Stimulated activated naive CD8-positive, alpha-beta T cell treated with anti-CD3 and anti-CD28 coated beads, Interleukin-15, Interleukin-2, amounts not matched to agents 100 U/mL and 50 U/mL, for 24 hours (primary cell): ENCODE measurements around the gene PARD3.
"Not testable (repeated sequence)": the region's sequence is repeated elsewhere in the genome, so short reads cannot be mapped to it uniquely, and the experiment has no call there.

Source experiments
- ATAC-seq: fragments of 150-1000 bp; cut with Tn5 transposase; one replicate; pipeline ENCODE4 v1.10.0; 2021
- DNase-seq: peaks from one replicate; pipeline ENCODE4 v3.0.0; 2021

The PARD3 gene

DNA sequence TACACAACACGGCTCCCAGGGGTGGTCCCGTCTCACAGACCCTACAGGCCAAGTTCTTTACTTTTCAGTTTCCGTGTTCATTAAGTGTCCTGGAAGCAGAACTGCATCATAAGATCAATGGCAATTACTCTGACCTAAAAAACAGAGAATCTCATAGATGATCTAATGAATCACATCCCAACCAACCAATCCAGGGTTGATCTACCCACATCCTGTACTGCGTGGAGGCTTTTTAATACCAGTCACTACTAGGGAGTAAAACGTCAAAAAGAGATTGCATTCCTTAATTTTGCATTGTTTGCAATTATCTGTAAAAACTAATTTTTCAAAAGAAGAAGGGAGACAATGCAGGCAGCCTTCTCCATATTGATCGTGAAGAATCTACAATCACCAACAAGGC is 72.6 kb downstream of the PARD3 start:
- ATAC-seq: no peak

GRCh38 chr10:34741087-34741486 is 74.0 kb downstream of the PARD3 start:
- not testable (repeated sequence) for ATAC-seq, DNase-seq

More for the DNA sequence above, 72.6 kb downstream of the PARD3 start:
- no peak for DNase-seq

- DNase-seq: no peak
- ATAC-seq: no peak
These were observed 74.8 kb downstream of the PARD3 start for GRCh38 chr10:34740321-34740720.

DNA sequence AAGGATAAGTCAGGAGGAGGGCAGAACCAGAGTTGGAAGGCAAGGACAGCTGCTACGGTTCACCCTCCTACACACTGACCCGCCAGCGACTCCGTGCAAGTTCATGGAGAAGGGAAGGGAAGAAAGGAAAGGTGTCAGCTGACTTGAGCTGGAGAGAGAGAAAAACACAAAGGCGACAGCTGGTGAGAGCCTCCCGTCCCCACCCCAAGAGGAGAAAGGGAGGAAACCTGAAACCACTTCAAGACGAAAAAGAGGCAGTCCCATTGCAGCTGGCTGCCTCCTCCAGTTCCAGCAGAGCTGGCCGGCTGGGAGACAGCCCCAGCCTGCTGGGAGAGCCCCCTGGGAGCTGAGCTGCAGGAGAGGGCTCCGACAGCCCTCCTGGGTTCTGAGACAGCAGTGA is 75.2 kb downstream of the PARD3 start:
- no peak for DNase-seq

DNA sequence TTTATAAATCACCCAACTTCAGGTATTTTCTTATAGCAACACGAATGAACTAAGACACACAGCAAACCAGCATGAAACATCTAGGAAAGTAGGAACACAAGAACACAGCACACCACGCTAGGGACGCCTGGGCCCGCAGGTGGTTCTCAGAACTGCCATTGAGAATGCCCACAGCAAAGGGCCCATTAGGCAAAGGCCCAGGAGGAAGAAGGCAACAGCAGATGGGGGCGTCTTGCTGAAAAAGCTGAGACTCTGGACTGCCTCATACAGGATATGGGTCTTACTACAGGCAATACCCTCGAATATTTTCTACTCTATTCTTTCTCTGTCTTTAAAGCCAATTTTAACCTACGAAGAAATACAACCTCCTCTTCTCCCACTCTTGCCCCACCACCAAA is 77.3 kb downstream of the PARD3 start:
- DNase-seq: no peak
- ATAC-seq: no peak

More for the DNA sequence above, 75.2 kb downstream of the PARD3 start:
- ATAC-seq: no peak

GRCh38 chr10:34736976-34737771 is 77.9 kb downstream of the PARD3 start:
- DNase-seq: no peak
- ATAC-seq: no peak

DNA sequence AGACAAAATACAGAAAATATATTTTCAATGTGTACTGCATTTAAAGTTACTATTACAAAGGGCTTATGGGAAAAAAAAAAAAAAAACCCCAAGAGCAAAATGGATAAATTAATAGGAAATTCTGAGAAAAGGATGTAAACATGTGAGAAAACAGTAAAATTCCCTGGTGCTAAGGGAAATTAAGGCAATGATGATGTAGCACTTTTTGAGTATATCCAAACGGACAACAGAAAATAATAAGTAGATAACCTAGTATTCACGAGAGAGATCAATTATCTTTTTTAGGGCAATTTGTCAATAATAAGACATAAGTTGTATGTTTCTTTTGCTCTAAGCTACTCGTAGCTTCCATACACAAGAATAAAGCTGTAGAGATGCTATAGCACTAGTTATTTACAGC is 80.2 kb downstream of the PARD3 start:
- no peak for ATAC-seq
- no peak for DNase-seq

GRCh38 chr10:34732926-34733325 is 82.2 kb downstream of the PARD3 start:
- no peak for ATAC-seq

DNA sequence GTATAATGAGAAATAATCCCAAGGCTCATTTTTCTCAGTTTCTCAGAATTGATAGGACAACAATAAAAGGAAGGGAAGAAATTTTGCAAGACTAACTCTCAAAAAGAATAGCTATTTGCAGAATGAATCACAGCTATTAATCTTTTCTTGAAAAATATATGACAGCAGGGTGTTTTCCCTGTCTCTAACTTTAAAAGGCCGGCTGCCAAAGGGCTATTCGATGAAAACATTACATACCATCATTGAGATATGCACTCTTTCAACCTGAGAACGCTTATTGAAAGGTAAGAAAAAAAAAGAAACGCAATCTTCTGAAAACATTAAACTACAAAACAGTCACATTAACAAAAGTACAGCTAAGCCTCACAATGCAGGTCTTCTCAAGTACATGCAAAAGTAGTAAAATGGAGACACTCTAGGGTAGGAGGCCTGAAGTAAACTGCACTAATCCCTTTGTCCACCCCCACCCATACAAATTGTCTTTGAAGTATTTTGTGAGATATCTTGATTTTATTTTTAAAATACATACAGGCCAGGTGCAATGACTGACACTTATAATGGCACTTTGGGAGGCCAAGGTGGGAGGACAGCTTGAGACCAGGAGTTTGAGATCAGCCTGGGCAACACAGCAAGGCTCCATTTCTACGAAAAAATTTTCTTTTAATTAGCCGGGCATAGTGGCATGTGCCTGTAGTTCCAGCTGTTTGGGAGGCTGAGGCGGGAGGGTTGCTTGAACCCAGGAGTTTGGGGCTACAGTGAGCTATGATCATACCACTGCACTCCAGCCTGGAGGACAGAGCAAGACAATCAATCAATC is 83.0 kb downstream of the PARD3 start:
- ATAC-seq: no peak
- DNase-seq: no peak

More at GRCh38 chr10:34732926-34733325, 82.2 kb downstream of the PARD3 start:
- no peak for DNase-seq

- no peak for DNase-seq
- ATAC-seq: no peak
These were observed 83.9 kb downstream of the PARD3 start for GRCh38 chr10:34731213-34731612.

DNA sequence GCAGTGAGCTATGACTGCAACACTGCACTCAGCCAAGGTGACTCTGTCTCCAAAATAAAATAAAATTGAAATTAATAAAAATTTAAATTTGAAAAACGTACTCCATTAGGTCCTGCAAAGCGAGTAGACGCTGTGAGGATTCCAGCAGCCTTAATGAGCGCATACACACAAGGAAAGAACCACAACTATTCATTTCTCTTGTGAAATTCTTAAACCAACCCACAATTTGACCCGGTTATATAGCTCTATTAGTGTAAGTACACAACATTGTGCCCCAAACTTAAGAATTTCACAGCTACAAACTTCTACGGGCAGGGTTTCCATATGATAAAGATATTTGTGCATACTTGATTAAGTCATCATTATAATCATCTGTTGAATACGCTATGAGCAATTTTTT is 84.4 kb downstream of the PARD3 start:
- no peak for ATAC-seq
- no peak for DNase-seq

DNA sequence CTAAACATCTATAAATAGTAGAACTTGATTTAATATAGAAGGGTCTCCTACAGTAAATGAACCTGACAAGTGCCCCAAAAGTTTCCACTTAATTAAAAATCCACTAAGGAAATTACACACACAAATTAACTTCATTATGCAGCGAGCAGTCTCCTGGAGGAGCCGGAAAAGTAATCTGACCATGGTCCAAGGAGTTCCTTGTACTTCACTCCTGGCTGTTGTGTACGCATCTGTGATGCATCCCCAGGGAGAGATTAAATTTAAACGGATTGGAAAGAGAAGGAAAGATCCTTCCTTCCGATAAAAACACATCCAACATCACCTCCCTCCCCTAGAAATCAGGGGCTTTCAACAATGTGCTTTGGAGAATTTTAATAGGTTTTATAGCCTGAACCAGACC is 85.5 kb downstream of the PARD3 start:
- no peak for DNase-seq
- no peak for ATAC-seq

GRCh38 chr10:34728361-34728760 is 86.7 kb downstream of the PARD3 start:
- DNase-seq: no peak
- no peak for ATAC-seq

DNA sequence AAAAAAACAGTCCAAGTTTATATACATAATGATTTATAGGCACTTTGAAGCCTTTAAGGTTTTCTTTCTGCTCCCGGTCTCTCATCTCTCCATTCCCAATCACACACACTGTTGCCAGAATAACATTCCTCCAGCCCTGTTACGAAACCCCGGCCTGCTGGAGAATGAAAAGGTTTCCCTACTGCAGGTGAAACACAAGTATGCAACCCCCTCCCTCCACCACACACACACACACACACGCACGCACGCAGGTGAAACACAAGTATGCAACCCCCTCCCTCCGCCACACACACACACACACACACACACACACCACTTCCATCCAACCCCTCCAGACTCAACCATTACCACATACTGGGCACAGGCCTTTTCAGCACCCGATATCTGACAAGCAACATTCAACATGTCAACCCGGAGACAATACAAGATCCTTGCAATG is 87.5 kb downstream of the PARD3 start:
- ATAC-seq: no peak
- DNase-seq: no peak

GRCh38 chr10:34726862-34727261 is 88.2 kb downstream of the PARD3 start:
- ATAC-seq (no peak), DNase-seq (no peak)

DNA sequence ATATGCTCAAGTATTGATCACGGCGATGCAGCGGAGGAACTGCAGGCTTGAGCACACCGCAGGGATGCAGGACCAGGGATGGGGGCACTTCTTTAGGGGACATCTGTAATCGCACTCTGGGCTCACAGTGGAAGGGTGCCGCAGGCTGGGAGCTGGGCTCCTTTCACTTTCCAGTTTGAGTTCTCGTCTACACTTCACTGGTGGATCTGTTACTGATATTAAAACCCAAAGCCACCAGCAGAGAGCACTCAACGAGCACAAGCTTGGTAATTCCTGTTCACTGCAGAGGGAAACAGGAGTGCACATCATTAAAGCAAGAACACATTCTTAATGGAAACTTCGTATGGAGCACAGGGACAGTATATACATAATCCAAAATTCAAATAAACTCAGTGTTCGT is 91.3 kb downstream of the PARD3 start:
- DNase-seq: no peak
- ATAC-seq: no peak

GRCh38 chr10:34722404-34722803 is 92.7 kb downstream of the PARD3 start:
- DNase-seq (no peak), ATAC-seq (no peak)

DNA sequence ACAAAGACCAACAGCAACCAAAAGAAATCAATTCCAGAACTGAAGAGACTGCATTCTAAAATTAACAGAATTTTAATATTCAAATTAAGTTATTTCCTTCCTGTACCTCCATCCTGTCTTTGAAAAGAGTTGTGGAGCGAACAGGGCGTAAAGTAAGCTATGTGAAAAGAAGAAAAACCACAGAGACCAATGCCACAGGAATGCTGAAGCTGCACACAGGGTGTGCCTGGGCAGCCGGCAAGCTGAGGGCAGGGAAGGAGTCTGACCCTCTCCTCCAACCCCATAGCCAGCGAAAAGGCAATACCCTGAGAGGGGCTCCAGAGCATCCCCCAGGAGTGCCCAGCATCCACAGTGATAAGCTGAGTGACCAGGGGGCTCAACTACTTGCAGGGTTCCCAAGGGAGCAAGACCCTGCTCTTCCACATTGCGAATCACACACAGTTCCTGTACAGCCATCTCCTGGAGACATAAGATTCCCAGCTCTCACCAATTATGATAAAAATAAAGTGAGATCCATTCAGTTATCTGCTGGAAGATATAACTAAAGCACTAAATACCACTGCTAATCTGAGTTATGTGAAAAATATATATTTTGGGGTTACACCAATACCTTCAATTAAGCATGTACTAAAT is 93.8 kb downstream of the PARD3 start:
- DNase-seq (no peak), ATAC-seq (no peak)

DNA sequence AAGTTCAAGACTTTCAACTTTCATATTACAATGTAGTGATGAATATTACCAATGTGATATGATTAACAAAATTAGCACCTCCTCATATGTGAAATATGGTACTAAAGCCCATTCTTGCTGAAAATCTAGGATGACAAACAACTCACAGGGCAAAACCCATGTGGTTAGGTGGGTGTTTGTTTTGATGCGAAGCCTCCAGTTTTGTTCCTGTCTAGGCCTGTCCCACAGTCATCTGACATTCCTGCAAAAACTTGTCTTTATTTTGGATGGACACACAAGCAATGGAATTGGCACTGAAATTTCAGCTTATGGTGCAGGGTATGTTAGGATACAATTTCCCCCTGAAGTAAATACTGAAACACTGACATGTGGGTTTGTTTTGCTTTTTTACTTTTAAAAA is 95.3 kb downstream of the PARD3 start:
- ATAC-seq (no peak), DNase-seq (no peak)

DNA sequence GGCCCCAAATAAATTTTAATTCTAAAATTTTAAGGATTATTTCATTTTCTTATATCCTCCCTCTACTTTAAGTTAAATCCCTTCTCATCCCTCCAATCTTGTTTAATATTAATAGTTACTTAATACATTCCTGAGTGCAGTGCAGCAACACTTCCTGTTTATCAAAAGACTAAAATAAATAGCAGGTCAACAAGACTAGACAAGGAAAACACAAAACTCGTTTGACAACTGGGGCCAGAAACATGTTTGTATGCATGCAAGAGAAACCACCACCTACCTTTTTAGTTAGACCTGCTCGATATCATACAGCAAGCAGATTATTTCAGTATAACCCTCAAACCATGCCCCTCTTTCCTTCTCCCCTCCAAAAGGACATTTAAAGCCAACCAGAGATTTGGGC is 95.8 kb downstream of the PARD3 start:
- DNase-seq (no peak), ATAC-seq (no peak)

DNA sequence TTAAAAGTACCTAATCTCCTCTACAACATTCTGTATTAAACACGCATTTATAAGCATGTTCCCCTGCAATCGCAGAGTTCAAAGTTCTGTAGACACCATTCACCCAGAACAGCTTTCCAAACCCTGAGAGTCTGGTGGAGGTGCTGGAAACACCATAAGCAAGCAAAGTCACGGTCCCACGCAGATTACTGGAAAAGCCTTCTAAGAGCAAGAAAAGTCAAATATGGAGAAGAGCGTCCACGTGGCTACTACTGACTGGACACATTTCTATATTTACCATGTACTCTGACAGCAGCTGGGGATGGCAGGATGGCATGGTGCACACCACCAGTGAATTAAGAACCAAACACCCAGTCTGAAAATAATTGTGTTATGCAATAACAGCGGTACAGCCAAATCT is 97.7 kb downstream of the PARD3 start:
- ATAC-seq (no peak), DNase-seq (no peak)

DNA sequence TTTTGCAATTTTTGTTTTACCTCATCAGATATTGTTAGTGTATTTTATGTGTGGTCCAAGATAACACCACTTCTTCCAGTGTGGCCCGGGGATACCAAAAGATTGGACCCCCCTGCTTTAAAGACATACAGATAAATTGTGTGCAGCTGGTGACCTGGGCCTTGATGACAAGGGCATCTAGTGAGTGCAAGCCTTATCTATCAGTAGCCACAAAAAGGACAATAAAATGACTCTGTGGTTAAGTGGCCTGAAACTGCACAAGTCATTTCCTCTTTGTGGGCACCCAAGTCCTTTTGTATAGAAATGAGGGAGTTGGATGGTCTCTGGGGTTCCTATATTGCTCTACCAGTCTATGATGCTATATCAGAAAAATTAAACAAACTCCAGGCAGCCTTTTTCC is 98.1 kb downstream of the PARD3 start:
- ATAC-seq (no peak), DNase-seq (no peak)

DNA sequence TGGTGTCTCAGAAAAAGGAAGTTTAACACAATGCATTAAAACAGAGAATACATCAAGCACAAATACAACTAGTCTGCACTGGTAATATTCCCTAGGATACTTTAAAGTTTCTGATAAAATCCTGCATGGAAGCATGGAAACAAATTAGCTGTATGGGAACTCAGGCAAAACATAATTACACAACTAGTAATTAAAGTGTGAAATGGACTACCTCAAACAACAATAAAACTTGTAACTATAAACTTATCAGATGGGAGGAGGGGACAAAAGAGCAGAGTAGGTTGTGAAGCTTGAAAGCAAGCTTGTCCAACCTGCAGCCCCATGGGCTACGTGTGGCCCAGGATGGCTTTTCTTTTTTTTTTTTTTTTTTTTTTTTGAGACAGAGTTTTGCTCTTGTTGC is 98.9 kb downstream of the PARD3 start:
- ATAC-seq (no peak), DNase-seq (no peak)
